Spleen (tissue), 7 donors: ENCODE results near the gene ACP5.

Experiments
- POLR2A ChIP-seq, 3 donors: fragments of 450-650 bp; IDR thresholded peaks; one replicate each; pipeline ENCODE4 v1.5.1; 2017; ENCODE audit warnings: antibody characterized with exemption in 3 of 3, mild to moderate bottlenecking in 1 of 3
- POLR2AphosphoS5 ChIP-seq, 3 donors: sonication (generic); formaldehyde crosslinking; IDR thresholded peaks; one replicate each; pipeline ENCODE4 v1.5.1; 2017; ENCODE audit warnings: antibody characterized with exemption in 3 of 3
- TF ChIP-seq, protein P1 (sequence below), 11 experiments: fragments of 200-600 bp in 7 of 11; fragments of 450-650 bp in 4 of 11; sonication (generic) in 4 of 11; IDR thresholded peaks in 8 of 11; conservative IDR thresholded peaks in 3 of 11; 1 replicate in 7 of 11; 2 replicates in 4 of 11; pipeline versions ENCODE4 v1.4.0 to v1.8.0; 2016 to 2021; ENCODE audit warnings: antibody characterized with exemption in 11 of 11, inconsistent platforms in 4 of 11, mild to moderate bottlenecking in 1 of 11
- donor health status: DM: no; HTN: no; CAD: no; lungs with moderate emphysema.
- donor health status: DM: no; HTN: no; CAD: no.
- donor health status: DM: no; HTN: no; CAD: no.

DNA sequence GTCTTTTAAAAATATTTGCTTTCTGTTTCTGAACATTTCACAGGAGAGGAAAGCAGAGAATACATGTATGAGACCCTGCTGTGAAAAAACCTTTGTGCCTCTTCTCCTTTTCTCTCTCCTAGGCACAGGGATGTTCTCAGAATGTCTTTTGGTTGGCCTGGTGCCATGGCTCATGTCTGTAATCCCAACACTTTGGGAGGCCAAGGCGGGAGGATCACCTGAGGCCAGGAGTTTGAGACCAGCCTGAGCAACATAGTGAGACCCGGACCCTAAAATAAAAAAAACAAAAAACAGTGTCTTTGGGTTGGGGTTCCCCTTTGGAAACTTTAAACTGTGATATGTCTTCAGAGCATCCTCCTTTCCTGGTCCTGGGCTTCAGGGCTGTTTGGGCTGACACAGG lies 21.3 kb upstream of the ACP5 start:
- TF ChIP-seq, protein P1, sequence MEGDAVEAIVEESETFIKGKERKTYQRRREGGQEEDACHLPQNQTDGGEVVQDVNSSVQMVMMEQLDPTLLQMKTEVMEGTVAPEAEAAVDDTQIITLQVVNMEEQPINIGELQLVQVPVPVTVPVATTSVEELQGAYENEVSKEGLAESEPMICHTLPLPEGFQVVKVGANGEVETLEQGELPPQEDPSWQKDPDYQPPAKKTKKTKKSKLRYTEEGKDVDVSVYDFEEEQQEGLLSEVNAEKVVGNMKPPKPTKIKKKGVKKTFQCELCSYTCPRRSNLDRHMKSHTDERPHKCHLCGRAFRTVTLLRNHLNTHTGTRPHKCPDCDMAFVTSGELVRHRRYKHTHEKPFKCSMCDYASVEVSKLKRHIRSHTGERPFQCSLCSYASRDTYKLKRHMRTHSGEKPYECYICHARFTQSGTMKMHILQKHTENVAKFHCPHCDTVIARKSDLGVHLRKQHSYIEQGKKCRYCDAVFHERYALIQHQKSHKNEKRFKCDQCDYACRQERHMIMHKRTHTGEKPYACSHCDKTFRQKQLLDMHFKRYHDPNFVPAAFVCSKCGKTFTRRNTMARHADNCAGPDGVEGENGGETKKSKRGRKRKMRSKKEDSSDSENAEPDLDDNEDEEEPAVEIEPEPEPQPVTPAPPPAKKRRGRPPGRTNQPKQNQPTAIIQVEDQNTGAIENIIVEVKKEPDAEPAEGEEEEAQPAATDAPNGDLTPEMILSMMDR (IDR thresholded peaks at IDR 0.05 in 8 of 11, conservative IDR thresholded peaks at IDR 0.05 in 3 of 11): no peak
- no peak for TF ChIP-seq POLR2A (IDR thresholded peaks at IDR 0.05)
- no peak for TF ChIP-seq POLR2AphosphoS5 (IDR thresholded peaks at IDR 0.05)
